Endodermal cell (in vitro differentiated cells): Measurements from ENCODE around the gene OSBPL3. TPM values are rescaled to one million over a fixed set of nuclear protein-coding genes. Genes with fewer than 3 reads are reported as not detected.

Source experiments
- DNase-seq: peaks from one replicate; pipeline ENCODE4 v3.0.0-alpha.2; 2017
- H3K27ac ChIP-seq: 2 replicates; pipeline ENCODE4 v1.5.1; 2013; ENCODE audit warnings: mild to moderate bottlenecking, low read depth, low read length, moderate library complexity
- H3K27me3 ChIP-seq: 2 replicates; pipeline ENCODE4 v1.6.1; 2013; ENCODE audit warnings: mild to moderate bottlenecking, low read length, moderate library complexity; ENCODE audit not compliant: insufficient read depth, control insufficient read depth, poor library complexity, severe bottlenecking
- H3K36me3 ChIP-seq: 2 replicates; pipeline ENCODE4 v1.7.0; 2013; ENCODE audit warnings: mild to moderate bottlenecking, low read length, moderate library complexity; ENCODE audit not compliant: control insufficient read depth, insufficient read depth
- H3K4me1 ChIP-seq: one replicate; pipeline ENCODE4 v1.7.0; 2013; ENCODE audit warnings: low read length; ENCODE audit not compliant: control insufficient read depth, insufficient read depth
- H3K4me3 ChIP-seq: 2 replicates; pipeline ENCODE4 v1.5.1; 2013; ENCODE audit warnings: mild to moderate bottlenecking, low read length, moderate library complexity
- H3K9ac ChIP-seq: 2 replicates; pipeline ENCODE4 v1.6.1; 2013; ENCODE audit warnings: mild to moderate bottlenecking, low read length, moderate library complexity; ENCODE audit not compliant: poor library complexity, severe bottlenecking; ENCODE audit errors: extremely low read depth
- H3K9me3 ChIP-seq: 2 replicates; pipeline ENCODE4 v1.6.1; 2013; ENCODE audit warnings: mild to moderate bottlenecking, low read length, moderate library complexity; ENCODE audit not compliant: control insufficient read depth
- H3K27ac Mint-ChIP-seq: 2 replicates; pipeline ENCODE4 v1.8.0; 2020; ENCODE audit warnings: mixed read lengths
- H3K27me3 Mint-ChIP-seq: 2 replicates; pipeline ENCODE4 v1.8.0; 2021; ENCODE audit warnings: mild to moderate bottlenecking, mixed read lengths; ENCODE audit not compliant: insufficient read depth
- H3K36me3 Mint-ChIP-seq: 2 replicates; pipeline ENCODE4 v1.8.0; 2020; ENCODE audit warnings: low read depth, mixed read lengths
- H3K4me1 Mint-ChIP-seq: 2 replicates; pipeline ENCODE4 v1.8.0; 2020; ENCODE audit warnings: mixed read lengths
- H3K4me3 Mint-ChIP-seq: 2 replicates; pipeline ENCODE4 v1.8.0; 2020; ENCODE audit warnings: mild to moderate bottlenecking, moderate library complexity, mixed read lengths
- H3K9me3 Mint-ChIP-seq: 2 replicates; pipeline ENCODE4 v1.8.0; 2020; ENCODE audit warnings: mild to moderate bottlenecking, mixed read lengths
- WGBS, 2 experiments: methylation state at CpG; one replicate each; pipeline versions ENCODE4 v1.1.5 to v1.1.7; 2013; ENCODE audit warnings: missing lambda C conversion rate in 2 of 2, mixed read lengths in 1 of 2; ENCODE audit not compliant: insufficient coverage in 1 of 2, insufficient read length in 1 of 2; 5-methylcytosine and 5-hydroxymethylcytosine counted together
- total RNA-seq, 2 donors: library from RNA; stranded (reverse); fragmentation: NEBNext Ultra II Directional in 1 of 2; extraction: Animal tissue kit (Norgen Biotek cat#: 25700) in 1 of 2; gene quantifications; 2 replicates in 1 of 2; 3 replicates in 1 of 2; pipeline ENCODE4 v1.2.1, GENCODE V29; 2021
- TF ChIP-seq, protein P1 (sequence below): fragments of 200-600 bp; sonication (generic); conservative IDR thresholded peaks from 2 replicates; pipeline ENCODE4 v1.5.0; 2021; ENCODE audit warnings: antibody characterized with exemption, mild to moderate bottlenecking

The OSBPL3 gene
- total RNA-seq, 2 donors from 2014 or later = 9.8 to 11.3 TPM

DNA sequence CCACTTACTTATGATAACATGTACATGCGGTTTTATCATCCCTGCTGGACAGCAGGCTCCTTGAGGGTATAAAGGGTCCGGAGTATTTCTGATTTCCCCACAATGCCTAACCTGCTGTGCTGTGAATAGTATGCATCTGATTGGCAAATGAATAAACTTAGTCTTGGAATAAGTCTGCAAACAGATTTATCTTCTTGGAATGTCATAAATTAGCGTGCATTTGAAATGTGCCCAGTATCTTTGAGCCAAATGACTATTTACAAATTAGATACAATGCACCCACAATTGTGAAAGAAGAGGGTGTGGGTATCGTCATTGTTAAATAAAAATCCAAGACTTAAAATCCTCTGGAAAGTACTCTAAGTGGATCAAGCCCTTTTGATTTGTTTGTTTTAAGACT is 106.0 kb downstream of the OSBPL3 start:
- no peaks in the 10 kb centered on the region for H3K36me3 Mint-ChIP-seq
- H3K36me3 ChIP-seq = no peaks in the 10 kb centered on the region
- no peak for DNase-seq

GRCh38 chr7:24871770-24872169 is 108.2 kb downstream of the OSBPL3 start:
- no peaks in the 10 kb centered on the region for H3K36me3 ChIP-seq
- H3K27me3 ChIP-seq = no peaks in the 10 kb centered on the region
- no peak overlapping the region for H3K27ac ChIP-seq
- Mint-ChIP-seq H3K4me1 (peaks cover 15% of the 10 kb centered on the region), H3K27ac (no peak overlapping the region), H3K9me3 (no peaks in the 10 kb centered on the region), H3K27me3 (no peaks in the 10 kb centered on the region), H3K4me3 (no peak overlapping the region), H3K36me3 (peaks cover 3% of the 10 kb centered on the region)
- H3K4me1 ChIP-seq = peaks cover 5% of the 10 kb centered on the region
- no peaks in the 10 kb centered on the region for H3K9me3 ChIP-seq
- H3K4me3 ChIP-seq = no peak overlapping the region
- DNase-seq = no peak
- H3K9ac ChIP-seq = no peak overlapping the region
- TF ChIP-seq, protein P1, sequence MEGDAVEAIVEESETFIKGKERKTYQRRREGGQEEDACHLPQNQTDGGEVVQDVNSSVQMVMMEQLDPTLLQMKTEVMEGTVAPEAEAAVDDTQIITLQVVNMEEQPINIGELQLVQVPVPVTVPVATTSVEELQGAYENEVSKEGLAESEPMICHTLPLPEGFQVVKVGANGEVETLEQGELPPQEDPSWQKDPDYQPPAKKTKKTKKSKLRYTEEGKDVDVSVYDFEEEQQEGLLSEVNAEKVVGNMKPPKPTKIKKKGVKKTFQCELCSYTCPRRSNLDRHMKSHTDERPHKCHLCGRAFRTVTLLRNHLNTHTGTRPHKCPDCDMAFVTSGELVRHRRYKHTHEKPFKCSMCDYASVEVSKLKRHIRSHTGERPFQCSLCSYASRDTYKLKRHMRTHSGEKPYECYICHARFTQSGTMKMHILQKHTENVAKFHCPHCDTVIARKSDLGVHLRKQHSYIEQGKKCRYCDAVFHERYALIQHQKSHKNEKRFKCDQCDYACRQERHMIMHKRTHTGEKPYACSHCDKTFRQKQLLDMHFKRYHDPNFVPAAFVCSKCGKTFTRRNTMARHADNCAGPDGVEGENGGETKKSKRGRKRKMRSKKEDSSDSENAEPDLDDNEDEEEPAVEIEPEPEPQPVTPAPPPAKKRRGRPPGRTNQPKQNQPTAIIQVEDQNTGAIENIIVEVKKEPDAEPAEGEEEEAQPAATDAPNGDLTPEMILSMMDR = no peak

More for the DNA sequence above, 106.0 kb downstream of the OSBPL3 start:
- H3K27me3 Mint-ChIP-seq = no peaks in the 10 kb centered on the region
- H3K27ac Mint-ChIP-seq = no peak overlapping the region
- H3K27me3 ChIP-seq = no peaks in the 10 kb centered on the region
- H3K27ac ChIP-seq = no peak overlapping the region
- H3K9ac ChIP-seq = no peak overlapping the region
- H3K4me1 Mint-ChIP-seq = peaks cover 28% of the 10 kb centered on the region
- WGBS, 2 experiments = 83 to 91% methylated on average over 1 to 4 of the region's 4 CpGs
- H3K9me3 ChIP-seq = no peaks in the 10 kb centered on the region
- no peaks in the 10 kb centered on the region for H3K9me3 Mint-ChIP-seq
- H3K4me3 Mint-ChIP-seq = no peak overlapping the region
- peaks cover 5% of the 10 kb centered on the region for H3K4me1 ChIP-seq
- H3K4me3 ChIP-seq = no peak overlapping the region
- TF ChIP-seq, protein P1 = no peak

- Histone ChIP-seq H3K4me1 (peaks cover 5% of the 10 kb centered on the region), H3K9ac (no peak overlapping the region), H3K27ac (no peak overlapping the region), H3K27me3 (no peaks in the 10 kb centered on the region), H3K36me3 (no peaks in the 10 kb centered on the region), H3K9me3 (no peaks in the 10 kb centered on the region), H3K4me3 (no peak overlapping the region)
- DNase-seq = no peak
- Mint-ChIP-seq H3K27me3 (no peaks in the 10 kb centered on the region), H3K36me3 (peaks cover 7% of the 10 kb centered on the region), H3K4me3 (no peak overlapping the region), H3K9me3 (no peaks in the 10 kb centered on the region), H3K4me1 (peaks cover 15% of the 10 kb centered on the region), H3K27ac (no peak overlapping the region)
- TF ChIP-seq, protein P1 = no peak
- 94 to 98% methylated on average over 5 to 6 of the region's 6 CpGs for WGBS, 2 experiments
These were observed 109.2 kb downstream of the OSBPL3 start for GRCh38 chr7:24870766-24871165.
